ENCODE results near the gene WDR64.
"Not testable (repeated sequence)": the region's sequence is repeated elsewhere in the genome, so short reads cannot be mapped to it uniquely, and the experiment has no call there.

Gene WDR64

DNA sequence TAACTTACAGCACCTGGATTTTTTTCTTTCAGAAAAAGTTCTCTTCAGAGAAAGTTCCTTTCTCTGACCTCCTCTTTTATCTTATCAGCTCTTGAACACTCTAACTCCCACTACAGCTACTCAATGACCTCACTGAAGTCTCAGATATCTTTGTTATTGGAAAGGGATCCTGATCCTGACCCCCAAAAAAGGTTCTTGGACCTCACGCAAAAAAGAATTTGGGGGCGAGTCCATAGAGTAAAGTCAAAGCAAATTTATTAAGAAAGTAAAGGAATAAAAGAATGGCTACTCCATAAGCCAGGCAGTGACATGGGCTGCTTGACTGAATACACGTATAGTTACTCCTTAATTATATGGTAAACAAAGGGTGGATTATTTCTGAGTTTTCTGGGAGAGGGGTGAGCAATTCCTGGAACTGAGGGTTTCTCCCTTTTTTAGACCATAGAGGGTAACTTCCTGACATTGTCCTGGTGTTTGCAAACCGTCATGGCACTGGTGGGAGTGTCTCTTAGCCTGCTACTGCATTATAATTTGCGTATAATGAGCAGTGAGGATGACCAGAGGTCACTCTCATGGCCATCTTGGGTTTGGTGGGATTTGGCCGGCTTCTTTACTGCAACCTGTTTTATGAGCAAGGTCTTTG is 44.2 kb downstream of the WDR64 start:
- Mint-ChIP-seq H3K4me3 (no peak overlapping the region), H3K36me3 (no peaks in the 10 kb centered on the region), H3K27ac (no peak overlapping the region), H3K9me3 (ENCODE audit: low read depth) (no peaks in the 10 kb centered on the region), H3K4me1 (ENCODE audit: low read depth) (peaks cover under 1% of the 10 kb centered on the region), H3K27me3 (no peaks in the 10 kb centered on the region)

DNA sequence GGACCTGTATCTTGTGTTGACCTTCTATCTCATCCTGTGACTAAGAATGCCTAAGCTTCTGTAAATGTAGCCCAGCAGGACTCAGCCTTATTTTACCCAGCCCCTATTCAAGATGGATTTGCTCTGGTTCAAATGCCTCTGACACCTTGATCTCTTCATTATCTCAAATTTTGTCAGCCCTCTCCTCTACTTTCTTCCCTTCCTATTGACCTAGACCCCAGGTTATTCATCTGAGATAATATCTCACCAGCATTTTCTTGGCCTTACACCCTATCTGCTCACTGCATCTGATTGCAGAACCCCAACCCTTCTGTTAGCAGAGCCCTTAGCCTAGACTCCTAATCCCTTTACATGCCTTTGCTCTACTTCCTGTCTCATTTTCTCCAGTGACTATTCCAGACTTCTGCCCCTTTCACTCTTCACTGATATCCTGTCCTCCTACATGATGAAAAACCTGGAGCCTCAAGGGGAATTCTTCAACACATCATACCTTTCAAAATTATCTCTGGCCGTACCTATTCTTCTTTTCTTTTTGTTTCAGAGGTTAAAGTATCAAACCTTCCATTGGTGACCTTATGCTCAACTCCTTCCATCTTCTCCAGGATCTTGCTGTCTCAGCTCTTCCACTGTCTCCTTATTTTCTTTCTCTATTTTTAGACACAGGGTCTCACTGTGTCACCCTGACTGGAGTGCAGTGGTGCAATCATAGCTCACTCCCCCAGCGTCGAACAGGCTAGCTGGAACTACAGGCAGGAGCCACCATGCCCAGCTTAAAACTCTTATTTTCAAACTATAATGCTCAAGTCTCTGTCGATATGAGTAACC is 44.9 kb downstream of the WDR64 start:
- no peak overlapping the region for H3K27ac Mint-ChIP-seq
- H3K4me1 Mint-ChIP-seq (ENCODE audit: low read depth), result peaks cover 4% of the 10 kb centered on the region
- H3K4me3 Mint-ChIP-seq, result no peak overlapping the region
- no peaks in the 10 kb centered on the region for H3K9me3 Mint-ChIP-seq (ENCODE audit: low read depth)
- no peaks in the 10 kb centered on the region for H3K36me3 Mint-ChIP-seq
- no peaks in the 10 kb centered on the region for H3K27me3 Mint-ChIP-seq

DNA sequence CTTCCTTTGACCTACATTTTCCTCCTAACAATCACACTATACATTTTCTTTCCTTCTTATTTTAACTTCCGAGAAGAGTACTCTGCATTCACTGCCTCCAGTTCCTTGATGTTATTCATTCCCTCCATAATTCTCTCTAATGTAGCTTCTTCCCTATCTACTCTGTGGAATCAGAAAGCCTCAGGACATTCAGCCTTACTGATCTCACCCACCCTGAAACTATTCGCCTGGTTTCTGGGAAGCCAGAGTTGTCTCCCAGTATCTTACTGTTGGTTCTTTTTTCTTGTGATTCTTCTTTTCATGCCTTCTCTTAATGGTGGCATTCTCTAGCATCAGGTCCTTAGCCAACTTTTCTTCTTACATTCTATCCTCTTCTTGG is 45.5 kb downstream of the WDR64 start:
- Mint-ChIP-seq H3K27me3 (no peaks in the 10 kb centered on the region), H3K9me3 (ENCODE audit: low read depth) (no peaks in the 10 kb centered on the region), H3K36me3 (no peaks in the 10 kb centered on the region), H3K4me3 (no peak overlapping the region), H3K27ac (no peak overlapping the region), H3K4me1 (ENCODE audit: low read depth) (peaks cover 4% of the 10 kb centered on the region)

DNA sequence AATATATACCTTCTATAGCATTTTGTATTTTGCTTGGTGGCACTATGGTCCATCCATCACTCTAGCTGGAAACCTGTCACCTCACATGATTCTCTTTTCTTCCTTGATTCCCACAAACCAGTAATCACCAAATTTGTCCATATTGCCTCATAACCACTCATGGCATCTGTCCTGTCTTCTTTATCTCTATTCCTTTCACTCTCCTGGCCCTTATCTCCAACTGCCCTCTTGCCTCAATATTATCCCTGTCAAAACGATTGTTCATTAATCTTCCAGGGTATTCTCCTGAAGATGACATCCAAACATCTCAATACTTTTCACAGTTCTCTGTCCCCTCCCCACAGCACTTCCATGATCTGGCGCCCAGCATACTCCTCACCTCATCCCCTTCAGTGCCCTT is 46.1 kb downstream of the WDR64 start:
- H3K4me3 Mint-ChIP-seq, result no peak overlapping the region
- H3K27me3 Mint-ChIP-seq, result no peaks in the 10 kb centered on the region
- peaks cover 4% of the 10 kb centered on the region for H3K4me1 Mint-ChIP-seq (ENCODE audit: low read depth)
- no peaks in the 10 kb centered on the region for H3K9me3 Mint-ChIP-seq (ENCODE audit: low read depth)
- no peaks in the 10 kb centered on the region for H3K36me3 Mint-ChIP-seq
- H3K27ac Mint-ChIP-seq, result no peak overlapping the region

DNA sequence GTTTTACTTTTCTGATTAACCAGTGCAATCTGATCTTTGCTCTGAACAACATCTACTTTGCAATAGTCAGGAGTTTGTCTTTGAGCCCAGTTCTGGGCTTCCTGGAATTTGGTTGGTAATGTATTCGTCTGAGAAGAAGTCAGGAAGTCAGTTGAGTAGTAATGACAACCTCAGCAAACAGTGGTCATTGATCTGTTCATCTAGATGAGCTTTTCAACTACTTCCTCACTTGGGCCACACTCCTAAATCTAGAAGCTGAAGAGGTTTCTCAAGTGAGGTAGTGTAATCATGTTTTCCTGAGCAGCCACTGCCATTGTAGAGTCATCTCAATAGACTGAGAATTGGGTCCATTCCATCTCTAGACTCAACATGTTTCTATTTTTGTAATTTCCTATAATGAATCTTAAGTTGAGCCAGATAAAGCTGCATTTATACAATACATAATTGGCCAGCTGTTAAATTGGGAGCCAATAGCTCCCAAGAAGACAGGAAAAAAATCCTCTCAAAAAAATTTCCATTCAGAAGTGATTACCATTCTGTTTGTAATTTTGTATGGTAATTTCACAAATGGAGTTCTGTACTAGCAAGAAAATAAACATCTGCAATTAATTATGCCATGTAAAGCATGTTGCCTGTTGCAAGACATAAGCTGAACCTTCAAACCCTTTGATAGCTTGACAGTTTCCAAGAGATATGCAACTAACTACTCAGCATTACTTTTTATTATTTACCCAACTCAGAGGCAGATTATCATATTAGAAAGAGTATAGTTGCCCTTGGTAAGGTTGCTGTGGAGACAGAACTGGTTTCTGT is 49.6 kb downstream of the WDR64 start:
- no peaks in the 10 kb centered on the region for H3K27me3 Mint-ChIP-seq
- no peak overlapping the region for H3K27ac Mint-ChIP-seq
- H3K36me3 Mint-ChIP-seq, result no peaks in the 10 kb centered on the region
- H3K4me1 Mint-ChIP-seq (ENCODE audit: low read depth), result peaks cover 11% of the 10 kb centered on the region
- H3K4me3 Mint-ChIP-seq, result no peak overlapping the region
- H3K9me3 Mint-ChIP-seq (ENCODE audit: low read depth), result no peaks in the 10 kb centered on the region

DNA sequence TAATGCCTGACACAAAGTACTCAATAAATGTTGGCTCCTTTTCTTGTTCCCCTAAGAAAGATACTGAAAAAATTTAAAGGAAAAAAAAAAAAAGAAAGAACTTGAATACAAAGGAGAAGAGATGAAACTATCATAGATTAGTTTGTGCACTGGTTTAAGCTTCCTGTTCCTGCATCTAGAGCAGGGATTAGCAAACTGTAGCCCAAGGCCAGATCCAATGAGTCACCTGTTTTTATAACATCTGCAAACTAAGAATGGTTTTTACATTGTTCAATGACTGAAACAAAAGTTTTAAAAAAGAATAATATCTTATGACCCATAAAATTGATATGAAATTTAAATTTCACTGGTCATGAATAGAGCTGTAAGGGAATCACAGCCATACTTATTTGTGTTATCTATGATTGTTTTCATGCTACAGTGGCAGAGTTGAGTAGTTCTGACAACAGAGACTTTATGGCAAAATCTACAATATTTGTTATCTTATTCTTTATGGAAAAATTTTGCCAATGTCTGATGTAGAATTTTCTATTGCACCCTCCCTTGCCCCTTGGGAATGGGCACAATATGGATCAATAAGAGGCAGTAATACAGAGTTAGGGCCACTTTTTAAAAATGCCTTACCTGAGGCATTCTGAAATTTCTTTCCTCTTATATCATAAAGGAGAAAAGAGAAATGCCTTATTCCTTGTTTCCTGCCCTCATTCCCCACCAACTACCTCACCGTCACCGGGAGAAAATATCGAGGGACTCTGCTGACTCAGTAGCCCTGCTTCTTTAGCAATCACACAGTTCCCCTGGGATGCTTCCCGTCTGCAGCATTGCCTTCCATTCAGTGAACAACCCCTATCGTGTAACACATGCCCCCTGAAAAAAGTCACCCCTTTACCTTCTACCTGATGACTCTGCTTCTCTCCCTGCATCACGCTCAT is 50.6 kb downstream of the WDR64 start:
- no peaks in the 10 kb centered on the region for H3K36me3 Mint-ChIP-seq
- H3K4me1 Mint-ChIP-seq (ENCODE audit: low read depth), result peaks cover 21% of the 10 kb centered on the region
- no peak overlapping the region for H3K4me3 Mint-ChIP-seq
- no peaks in the 10 kb centered on the region for H3K9me3 Mint-ChIP-seq (ENCODE audit: low read depth)
- no peak overlapping the region for H3K27ac Mint-ChIP-seq
- H3K27me3 Mint-ChIP-seq, result no peaks in the 10 kb centered on the region

DNA sequence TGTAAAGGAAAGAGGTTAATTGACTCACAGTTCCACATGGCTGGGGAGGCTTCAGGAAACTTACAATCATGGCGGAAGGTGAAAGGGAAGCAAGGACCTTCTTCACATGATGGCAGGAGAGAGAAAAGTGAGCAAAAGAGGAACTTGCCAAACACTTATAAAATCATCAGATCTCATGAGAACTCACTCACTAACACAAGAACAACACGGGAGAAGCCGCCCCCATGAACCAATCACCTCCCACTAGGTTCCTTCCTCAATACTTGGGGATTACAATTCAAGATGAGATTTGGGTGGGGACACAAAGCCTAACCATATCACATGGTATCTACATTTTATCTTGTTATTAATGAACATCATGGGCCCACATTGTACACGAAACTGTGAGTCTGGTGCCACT is 51.7 kb downstream of the WDR64 start:
- H3K4me3 Mint-ChIP-seq; H3K27me3 Mint-ChIP-seq; H3K27ac Mint-ChIP-seq; H3K9me3 Mint-ChIP-seq (ENCODE audit: low read depth); H3K36me3 Mint-ChIP-seq: not testable (repeated sequence)
- peaks cover 24% of the 10 kb centered on the region for H3K4me1 Mint-ChIP-seq (ENCODE audit: low read depth)

DNA sequence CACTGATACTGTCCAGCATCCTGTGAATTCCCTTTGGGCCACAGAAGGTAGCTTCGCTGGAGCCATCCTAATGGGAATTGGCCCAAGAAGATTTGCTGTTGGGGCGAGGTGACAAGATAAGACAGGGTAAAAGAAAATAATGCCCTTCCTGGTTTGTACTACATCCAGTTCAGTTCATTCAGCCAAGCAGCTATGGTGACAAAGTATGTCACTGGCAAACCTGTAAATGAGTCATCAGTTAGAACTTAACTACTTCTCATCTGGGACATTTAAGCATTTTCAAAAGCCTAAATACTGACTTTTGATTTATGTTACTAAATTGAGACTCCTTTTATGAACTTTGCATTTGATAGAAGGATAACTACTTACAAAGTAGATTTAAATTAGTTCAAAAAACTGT is 54.2 kb downstream of the WDR64 start:
- Mint-ChIP-seq H3K27ac (no peak overlapping the region), H3K4me1 (ENCODE audit: low read depth) (peaks cover 25% of the 10 kb centered on the region), H3K36me3 (no peaks in the 10 kb centered on the region), H3K4me3 (no peak overlapping the region), H3K9me3 (ENCODE audit: low read depth) (no peaks in the 10 kb centered on the region), H3K27me3 (no peaks in the 10 kb centered on the region)

DNA sequence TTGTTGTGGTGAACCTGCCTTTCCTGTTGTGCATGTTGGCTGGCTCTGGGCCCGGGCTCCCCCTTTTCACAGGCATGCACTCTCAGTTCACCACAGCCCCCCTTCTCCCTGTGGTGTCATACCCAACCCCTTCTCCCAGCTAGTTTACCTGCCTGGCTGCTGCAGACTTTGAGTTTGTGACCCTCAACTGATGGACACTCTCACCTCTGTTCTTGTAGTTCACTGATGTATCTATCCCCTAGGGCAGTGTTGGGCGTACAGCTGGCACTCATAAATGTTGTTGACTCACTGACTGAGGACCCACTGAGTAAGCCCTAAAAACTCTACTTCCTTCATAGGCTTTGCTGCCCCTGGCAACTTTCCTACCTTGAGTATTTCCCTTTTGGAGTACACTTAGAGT is 54.9 kb downstream of the WDR64 start:
- Mint-ChIP-seq H3K9me3 (ENCODE audit: low read depth) (no peaks in the 10 kb centered on the region), H3K27me3 (peaks cover under 1% of the 10 kb centered on the region), H3K4me1 (ENCODE audit: low read depth) (peaks cover 22% of the 10 kb centered on the region), H3K36me3 (peaks cover under 1% of the 10 kb centered on the region), H3K27ac (no peak overlapping the region), H3K4me3 (peak overlapping the region; percentile 53)

DNA sequence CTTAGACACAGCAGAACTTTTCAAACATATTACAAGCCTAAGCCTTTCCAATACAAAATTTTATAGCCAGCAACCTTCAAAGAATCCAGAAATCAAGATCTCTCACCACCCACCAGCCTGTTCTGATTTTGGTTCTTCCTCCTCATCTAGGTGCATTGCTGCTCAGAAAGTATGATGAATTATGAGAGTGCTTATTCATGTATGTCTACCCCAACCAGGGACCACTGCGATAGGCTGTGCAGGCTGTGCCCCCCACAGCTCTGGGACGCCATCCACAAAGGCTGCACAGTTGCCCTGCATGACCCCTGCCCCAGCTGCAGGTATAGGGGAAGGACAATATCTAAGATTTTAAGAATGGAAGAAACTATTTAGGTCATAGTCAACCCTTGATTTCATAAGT is 55.4 kb downstream of the WDR64 start:
- no peak overlapping the region for H3K27ac Mint-ChIP-seq
- H3K9me3 Mint-ChIP-seq (ENCODE audit: low read depth), result no peaks in the 10 kb centered on the region
- H3K4me3 Mint-ChIP-seq, result peak overlapping the region; percentile 53
- peaks cover 3% of the 10 kb centered on the region for H3K27me3 Mint-ChIP-seq
- H3K36me3 Mint-ChIP-seq, result peaks cover 3% of the 10 kb centered on the region
- H3K4me1 Mint-ChIP-seq (ENCODE audit: low read depth), result peaks cover 22% of the 10 kb centered on the region

DNA sequence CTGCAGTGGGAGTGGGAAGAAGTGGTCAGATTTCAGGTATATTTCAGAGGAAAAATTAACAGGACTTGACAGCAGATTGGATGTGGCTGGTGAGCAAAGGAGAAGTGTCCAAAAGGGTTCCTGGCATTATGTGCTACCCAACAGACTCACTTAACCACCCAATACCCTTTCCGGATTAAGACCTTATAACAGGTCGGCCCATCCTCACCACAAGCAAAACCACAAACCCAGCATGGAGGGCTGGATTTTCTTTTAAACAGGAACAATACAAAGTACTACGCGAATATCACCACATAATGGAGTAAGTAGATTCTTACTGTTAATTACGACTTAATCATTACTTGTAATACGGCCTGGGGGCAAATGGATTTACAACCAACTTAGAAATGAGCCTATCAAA is 59.2 kb downstream of the WDR64 start:
- peaks cover 3% of the 10 kb centered on the region for H3K27me3 Mint-ChIP-seq
- H3K4me3 Mint-ChIP-seq, result no peak overlapping the region
- peaks cover 3% of the 10 kb centered on the region for H3K36me3 Mint-ChIP-seq
- no peak overlapping the region for H3K27ac Mint-ChIP-seq
- peaks cover 18% of the 10 kb centered on the region for H3K4me1 Mint-ChIP-seq (ENCODE audit: low read depth)
- no peaks in the 10 kb centered on the region for H3K9me3 Mint-ChIP-seq (ENCODE audit: low read depth)

DNA sequence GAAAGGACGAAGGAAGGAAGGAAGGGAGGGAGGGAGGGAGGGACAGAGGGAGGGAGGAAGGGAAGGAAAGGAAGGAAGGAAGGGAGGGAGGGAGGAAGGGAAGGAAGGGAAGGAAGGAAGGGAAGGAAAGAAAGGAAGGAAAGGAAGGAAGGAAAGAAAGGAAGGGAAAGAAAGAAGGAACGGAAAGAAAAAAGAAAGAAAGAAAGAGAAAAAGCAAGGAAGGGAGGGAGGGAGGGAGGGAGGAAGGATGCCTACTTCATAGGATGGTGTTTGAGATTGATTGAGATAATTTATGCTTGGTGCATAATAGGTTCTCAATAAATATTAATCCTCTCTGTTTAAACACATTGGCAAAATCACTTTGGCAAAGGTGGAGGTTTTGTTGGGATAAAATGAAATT is 61.2 kb downstream of the WDR64 start:
- Mint-ChIP-seq H3K36me3 (peaks cover 3% of the 10 kb centered on the region), H3K27me3 (peaks cover 3% of the 10 kb centered on the region), H3K4me3 (no peak overlapping the region), H3K9me3 (ENCODE audit: low read depth) (no peaks in the 10 kb centered on the region), H3K27ac (no peak overlapping the region), H3K4me1 (ENCODE audit: low read depth) (peaks cover 24% of the 10 kb centered on the region)

DNA sequence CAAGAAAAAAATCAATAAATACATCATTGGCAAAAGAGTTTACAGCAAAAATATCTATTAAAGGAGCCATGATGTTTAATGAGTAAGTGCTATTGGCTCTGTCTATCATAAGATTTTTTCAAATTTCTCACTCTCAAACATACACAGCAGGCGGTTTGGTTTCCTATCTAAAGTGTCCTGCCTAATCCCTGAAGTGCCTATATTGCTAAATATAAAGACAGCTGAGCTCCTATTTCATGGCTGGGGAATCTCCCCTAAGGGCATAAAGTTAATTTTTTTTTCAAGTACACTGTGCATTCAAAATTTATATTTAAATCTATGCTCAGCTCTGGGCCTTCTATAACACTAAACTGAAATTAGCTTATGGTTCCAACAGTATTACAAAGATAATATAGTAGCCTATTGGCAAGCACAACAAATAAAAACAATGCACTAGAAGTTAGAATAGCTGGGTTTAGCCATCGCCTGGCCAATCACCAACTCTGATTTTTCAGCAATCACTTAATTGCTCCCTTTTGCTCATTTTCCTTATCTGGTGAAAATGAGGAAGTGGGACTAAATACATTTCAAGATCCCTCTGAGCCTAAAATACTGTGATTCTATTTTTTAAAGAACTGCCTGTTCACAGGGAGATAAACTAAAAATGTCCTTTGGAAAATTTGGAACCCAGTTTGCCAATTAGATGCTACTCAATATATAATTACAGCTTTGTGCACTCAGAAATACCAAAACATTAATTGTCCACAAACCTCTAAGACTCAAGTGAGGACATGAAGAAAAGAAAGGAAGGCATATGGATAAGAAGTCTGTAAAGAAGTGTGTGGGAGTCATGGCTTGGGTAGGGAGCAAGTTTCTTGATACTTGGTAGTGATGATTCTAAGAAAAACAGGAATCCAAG is 62.5 kb downstream of the WDR64 start:
- Mint-ChIP-seq H3K9me3 (ENCODE audit: low read depth) (no peaks in the 10 kb centered on the region), H3K4me3 (no peak overlapping the region), H3K27me3 (peaks cover 3% of the 10 kb centered on the region), H3K36me3 (peaks cover 3% of the 10 kb centered on the region), H3K27ac (no peak overlapping the region), H3K4me1 (ENCODE audit: low read depth) (peaks cover 28% of the 10 kb centered on the region)

DNA sequence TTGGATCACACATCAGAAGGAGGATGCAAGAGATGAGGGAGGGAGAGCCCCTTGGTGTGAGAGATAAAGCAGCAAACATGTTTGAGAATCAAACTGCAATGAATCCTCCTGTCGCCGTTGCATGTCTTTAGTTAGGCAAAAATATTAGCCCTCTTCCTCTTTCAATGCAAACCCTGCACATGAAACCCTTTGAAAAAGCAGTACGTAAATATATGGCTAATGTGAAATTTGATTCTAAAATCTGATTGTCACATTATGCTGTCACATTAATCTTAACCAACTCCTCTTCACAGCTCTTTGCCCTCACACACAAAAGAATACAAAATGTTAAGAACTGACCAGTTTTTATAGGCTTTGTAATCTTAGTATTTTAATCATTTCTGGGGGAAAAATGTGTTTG is 63.4 kb downstream of the WDR64 start:
- Mint-ChIP-seq H3K36me3 (peaks cover 3% of the 10 kb centered on the region), H3K27ac (no peak overlapping the region), H3K27me3 (peaks cover 3% of the 10 kb centered on the region), H3K4me3 (no peak overlapping the region), H3K4me1 (ENCODE audit: low read depth) (peaks cover 28% of the 10 kb centered on the region), H3K9me3 (ENCODE audit: low read depth) (no peaks in the 10 kb centered on the region)
